NCI-H446 (cell line): ENCODE data around the gene TBX1.

Experiments used
- DNase-seq, 2 experiments: peaks; one replicate each; lab custom pipeline; 2025; lab: John Stamatoyannopoulos, UW

Gene TBX1

DNA sequence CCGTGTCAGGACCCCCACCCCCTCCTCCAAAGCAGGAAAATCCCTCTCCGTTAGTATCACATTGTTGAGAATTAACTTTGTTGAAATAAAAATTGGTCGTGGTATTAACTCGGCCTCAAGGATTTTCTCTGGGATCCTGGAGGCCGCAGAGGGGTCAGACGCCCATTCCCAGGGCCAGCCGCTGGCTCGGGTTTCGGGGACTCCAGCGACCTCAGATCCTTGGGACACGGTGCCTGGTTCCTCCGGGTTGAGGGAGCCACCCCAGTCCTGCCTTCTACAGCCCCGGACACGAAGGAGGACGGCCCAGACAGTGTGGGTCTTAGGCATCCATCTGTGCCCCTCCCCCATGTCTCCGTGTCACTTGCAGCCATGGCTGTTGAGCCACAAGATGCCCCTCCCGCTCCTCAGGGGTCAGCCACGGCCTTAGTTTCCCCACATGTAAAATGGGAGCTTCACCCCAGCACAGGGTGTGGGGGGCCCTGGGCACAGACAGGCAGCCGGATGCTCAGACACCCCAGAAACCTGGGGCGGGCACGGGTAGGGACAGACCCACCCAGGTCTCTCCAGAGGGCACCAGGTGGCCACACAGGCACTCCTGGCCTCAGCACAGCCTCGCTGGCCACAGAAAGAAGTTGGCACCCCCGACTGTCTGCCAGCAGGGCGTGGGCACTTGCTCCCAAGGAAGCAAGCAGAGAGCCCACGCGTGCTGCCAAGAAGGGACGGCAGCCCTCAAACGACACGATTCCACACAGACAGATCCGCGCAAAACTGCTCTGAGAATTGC, 21.7 kb upstream of the TBX1 start:
- DNase-seq: no peak

DNA sequence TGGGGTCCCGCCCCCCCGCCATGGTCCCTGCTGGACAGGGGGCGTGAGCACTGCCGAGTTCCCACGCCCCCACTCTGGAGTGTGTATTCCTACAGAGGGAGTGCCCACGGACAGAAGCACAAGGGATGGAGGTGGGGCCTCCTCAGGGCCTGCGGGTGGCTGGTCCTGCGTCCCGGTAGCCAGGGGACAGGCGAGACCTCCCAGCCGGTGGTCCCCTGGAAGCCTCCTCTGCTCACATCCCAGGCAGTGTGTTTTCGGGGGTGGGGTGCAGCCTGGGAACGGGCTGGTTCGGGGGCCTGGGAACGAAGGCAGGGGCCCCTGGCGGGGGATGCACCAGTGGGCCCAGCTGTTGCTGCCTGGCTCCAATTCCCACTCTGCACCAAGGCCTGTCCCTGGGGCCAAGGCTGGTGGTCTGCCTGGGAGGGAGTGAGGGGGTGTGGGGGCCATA, 21.1 kb upstream of the TBX1 start:
- DNase-seq: no peak

DNA sequence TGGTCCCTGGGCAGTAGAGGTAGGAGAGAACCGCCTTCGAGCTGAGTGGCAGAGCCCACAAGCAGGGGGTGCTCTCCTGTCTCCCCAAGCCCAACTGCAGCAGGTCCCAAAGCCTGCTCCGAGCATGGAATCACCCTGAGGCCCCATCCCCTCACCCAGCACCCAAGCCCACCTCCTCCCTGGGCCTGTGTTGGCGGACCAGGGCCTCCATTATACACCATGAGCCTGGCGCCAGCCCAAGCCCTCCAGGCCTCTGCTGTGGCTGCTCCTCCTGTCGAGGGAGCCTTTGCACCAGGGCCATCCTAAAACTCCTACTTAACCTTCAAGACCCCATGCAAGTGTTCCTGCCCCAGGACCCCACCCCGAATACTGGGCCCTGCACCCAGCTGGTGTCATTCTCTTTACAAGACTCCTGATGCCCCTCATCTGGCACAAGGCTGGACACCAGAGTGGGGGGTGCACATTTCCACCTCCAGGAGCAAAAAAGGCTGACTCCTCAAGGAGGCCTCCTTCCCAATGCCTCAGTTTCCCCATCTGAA, 20.6 kb upstream of the TBX1 start:
- no peak for DNase-seq

DNA sequence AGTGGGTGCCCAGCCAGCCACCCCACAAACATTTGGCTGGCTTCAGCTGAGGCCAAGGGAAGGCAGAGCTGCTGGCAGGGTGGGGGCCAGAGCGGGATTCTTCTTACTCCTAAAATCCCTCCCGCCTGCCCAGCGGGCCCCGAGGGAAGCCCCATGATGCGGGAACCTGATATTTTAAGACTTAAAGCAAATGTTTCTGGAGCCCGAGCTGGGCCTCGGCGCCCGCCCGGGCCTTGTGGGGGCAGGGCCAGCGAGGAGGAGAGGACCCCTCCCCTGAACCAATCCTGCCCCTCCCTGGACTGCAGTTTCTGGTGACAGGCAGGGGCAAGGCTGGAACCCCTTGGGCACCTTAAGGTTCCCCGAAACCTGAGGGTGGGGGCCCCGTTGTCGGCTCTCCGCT, 20.0 kb upstream of the TBX1 start:
- DNase-seq: no peak

DNA sequence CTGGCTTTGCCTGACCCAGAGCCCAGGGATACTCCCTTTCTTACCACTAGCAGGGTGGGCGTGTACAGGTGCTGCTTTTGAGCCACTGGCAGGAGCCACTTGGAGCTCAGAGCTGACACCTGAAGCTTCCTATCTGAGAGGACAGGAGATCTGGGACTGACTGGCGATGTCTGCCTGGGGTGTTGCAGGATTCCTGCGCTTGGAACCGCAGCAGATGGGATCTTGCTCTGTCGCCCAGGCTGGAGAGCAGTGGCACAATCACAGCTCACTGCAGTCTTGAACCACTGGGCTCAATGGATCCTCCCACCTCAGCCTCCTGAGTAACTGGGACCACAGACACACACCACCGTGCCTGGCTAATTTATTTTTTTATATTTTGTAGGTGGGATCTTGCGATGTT, 19.5 kb upstream of the TBX1 start:
- DNase-seq: no peak

DNA sequence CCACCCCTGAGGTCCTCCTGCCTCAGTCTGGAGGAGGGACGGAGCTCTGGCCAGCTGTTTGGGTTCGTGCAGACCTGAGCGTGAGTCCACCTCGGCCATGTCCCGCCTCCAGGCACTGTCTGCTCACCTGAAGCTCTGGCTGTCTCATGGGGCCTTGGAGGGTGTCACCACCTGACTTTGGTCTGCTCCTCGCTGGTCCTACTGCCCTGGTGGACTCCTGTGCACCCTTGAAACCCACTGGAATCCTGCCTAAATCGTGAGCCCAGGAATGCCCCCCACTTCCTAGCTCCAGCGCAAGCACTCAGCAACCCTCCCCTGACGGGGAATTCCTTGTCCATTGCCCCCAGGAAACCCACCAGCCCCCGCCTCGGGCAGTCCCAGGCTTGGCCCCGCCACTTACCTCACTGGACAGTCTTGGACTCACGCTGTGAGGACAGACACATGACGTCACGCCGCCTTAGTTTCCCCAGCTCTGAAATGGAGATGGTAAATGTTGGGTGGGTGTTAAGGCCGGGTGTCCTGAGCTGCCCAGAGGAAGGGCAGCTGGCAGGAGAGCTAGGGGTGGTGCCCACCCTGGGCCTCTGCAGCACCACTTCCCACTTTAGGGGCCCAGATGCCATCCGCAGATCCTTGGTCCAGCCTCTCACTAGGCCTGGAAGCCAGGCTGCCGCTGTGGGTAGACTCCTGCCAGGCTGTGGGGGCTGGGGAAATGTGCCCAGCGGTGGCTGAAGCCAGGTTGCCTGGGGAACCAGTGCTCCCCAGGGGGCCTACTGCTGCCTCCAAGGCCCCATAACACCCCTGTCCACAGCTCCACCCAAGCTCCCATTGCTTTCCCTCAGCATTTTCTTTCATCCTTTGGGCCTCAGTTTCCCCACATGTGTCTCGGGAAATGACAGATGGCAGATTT, 18.2 kb upstream of the TBX1 start:
- no peak for DNase-seq

DNA sequence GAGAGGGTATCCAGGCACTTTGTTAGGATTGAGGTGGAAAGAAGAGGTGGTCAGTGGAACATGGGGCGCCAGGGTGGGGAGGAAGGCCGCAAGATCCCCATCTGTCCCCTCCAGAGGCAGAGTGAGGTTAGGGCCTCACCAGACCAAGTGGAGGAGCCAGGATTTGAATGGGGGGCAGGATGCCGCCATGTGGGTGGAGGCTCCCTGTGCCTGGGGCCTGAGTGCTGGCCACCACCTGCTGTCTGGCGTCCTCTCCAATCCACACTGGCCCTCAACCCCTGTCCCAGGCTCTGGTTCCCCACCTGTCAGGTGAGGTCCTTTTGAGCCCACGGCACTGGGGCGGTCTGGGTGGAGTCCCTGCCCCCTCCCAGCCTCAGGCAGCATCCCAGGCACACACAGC, 17.5 kb upstream of the TBX1 start:
- no peak for DNase-seq

DNA sequence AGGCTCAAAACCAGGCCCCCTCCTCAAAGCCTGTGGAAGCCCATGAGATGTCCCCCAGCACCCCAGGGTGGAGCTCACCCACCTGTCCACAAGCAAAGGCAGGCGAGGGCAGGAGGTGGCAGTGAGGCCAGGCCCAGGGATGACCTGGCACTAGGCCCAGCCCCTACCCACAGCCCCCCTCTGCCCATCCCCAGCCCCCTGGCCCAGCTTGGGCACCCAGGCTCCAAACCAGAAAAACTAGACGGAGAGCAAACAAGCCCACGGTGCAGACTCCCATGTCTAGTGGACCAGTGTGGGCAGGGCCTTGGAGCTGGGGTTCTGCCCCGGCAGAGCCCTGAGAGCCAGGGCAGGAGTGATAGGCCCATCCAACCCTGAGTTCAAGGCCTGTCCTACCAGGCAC, 16.9 kb upstream of the TBX1 start:
- DNase-seq: no peak

DNA sequence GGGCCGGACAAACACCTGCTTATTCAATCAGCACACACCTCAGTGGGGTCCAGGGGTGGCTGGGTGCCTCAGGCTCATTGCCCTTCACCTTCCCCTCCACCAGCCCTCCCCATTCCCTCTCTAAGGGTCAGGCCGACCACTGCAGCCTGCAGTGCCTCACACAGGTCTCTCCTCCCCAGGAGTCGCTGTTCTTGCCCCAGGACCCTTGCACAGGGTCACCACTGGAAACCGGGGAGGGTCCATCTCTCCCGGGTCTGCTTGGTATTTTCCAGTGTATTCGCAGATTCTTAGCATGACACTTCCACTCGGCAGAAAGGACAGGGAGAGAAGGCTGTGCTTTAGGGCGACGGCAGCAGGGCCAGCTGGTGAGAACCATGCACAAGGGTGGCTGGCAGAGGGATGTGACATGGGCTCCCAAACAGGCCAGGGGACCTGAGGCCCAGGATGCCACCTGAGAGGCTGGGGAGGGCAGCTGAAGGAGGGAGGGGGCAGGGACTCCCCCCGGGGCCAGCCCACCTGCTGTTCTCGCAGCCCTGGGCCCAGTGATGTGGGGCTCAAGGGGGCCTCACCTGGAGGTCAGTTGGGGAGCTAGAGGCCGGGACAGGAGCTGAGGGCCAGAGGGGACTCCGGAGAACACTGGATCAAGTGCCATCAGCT, 16.1 kb upstream of the TBX1 start:
- DNase-seq: no peak

DNA sequence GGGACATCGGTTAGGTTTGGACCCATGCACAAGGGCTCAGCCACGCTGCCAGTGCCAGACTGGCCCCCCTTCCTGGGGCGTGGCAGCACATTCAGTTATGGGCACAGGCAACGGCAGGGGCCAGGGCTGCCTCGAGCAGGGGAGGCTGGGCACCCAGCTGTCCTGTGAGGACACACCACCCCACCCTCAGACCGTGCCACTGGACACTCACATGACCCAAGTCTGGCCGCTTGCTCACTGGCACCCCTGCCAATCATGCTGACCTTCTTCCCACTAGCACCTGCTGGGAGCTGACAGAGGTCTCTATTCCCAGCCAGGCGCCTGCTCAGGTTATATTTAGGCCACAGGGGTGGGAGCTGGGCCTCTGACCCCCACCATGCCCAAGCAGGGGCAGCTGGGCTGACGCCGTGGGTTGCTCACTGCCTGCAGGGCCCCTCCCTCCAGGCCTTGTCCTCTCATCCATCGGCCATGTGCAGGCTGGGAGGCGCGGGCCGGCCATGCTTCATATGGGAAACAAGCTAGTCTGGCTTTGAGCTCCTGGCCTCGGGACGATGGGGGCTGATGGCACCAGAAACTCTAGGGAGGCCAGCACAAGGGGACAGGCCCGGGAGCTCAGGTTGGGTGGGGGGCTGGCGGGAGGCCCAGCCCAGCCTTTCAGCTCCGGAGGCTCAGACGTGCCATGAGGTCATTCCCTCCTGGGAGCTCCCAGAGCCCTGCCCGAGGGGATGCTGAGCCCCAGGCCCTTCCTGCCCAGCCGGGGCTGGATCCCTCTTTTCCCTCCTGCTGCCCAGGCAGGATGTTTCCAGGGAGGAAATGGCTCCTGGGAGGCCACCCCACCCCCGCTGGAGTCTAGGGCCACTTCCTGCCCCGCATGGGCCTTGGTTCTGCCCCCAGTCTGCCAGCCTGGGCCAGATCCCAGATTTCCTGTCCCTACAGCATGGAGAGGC, 15.2 kb upstream of the TBX1 start:
- DNase-seq: no peak

DNA sequence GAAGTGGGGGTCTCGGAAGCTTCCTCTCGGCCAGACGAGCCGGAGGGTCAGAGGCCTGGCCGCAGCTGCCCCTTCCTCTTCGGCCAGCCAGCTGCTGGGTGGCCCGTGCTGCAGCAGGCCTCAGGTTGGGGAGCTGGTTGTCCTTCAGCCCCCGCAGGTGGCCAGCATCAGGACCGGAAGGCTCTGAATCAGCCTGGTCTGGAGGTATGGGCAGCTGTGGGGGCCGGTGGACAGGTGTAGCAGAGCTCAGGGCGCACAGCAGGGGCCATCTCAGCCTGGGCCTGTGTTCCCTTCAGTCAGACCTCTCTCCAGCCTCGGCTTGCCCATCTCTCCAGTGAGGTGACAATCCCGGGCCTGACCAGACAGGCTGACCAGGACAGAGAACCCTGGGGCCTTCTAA, 13.9 kb upstream of the TBX1 start:
- DNase-seq: no peak

DNA sequence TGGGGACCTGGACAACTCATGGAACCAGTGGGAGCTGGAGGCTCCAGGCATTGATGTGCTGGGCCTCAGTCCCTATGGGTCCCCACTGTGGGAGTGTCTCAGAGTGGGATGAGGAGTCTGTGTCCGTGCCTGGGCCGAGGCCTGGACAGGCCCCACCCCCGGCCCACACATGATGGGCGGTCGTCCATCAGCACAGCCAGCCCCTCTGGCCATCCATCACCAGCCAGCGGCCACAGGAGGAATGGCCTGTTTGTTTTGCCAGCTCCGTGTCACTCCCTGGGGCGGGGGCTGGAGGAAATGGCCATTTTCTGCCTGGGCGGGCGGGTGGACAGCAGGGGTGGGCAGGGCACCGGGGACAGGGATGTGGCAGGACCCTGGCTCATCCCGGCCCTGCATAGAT, 13.0 kb upstream of the TBX1 start:
- no peak for DNase-seq

DNA sequence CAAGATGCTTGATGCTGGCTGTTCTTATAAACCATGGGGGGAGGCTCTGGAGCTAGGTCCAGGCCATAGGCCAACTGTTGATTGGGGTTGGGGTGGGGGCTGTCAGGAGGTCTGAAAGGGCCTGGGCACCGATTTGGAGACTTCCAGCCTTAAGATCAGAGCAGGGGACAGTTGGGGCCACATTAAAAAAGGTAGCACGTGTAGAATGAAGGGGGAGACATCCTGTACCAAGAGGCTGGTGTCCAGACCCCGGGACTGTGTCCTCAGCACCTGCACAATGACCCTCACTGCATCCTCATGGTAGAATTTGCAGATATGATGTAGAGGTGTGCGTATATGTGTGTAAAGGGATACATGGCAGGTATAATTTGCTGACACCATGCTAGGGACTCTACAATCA, 12.4 kb upstream of the TBX1 start:
- no peak for DNase-seq

DNA sequence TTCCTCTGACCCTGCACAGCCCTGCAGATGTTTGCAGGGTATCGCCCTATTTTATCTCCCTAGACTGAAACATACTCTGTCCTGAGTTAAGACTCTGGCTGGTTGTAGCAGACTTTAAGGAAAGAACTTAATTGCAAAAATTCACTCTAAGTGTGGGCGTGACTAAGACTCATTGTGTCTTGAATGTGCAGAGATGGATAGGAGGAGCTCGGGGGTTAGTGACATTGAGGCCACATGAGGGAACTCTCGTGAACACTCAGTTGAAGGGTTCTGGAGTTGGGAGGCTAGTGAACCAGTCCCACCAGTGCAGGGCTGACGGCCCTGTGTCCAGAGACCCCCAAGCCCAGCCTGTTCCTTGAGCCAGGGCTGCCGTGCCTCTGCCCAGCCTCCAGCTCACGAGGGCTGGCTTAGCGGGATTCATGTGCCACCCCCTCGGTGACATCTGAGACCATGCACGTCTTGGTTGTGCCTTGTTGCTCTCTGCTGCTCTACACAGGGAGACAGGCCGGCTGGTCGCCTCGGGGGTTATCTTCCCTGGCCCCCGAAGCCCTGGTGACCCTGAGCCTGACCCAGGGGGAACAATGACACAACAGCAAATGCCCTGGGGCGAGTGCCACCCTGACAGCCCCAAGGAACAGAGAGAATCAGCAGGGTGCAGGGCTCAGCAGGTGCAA, 11.4 kb upstream of the TBX1 start:
- no peak for DNase-seq

DNA sequence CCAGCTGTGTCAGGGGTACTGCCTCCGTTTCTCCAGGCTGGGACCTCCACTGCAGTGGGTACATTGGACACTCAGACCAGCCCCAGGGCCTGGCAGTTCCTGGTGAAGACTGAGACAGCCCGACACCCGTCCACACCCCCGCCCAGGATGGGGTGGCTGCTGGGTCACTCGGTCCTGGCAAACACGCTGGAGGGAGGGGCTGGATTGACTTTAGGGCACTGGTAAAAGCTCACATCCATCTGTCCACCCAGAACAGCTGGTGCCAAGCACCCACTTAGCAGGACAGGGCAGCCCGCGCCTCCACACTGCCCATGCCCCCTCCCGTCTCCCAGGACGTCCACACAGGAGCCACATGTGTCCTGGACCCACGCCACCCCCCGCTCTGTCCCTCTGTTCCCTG, 10.7 kb upstream of the TBX1 start:
- no peak for DNase-seq

DNA sequence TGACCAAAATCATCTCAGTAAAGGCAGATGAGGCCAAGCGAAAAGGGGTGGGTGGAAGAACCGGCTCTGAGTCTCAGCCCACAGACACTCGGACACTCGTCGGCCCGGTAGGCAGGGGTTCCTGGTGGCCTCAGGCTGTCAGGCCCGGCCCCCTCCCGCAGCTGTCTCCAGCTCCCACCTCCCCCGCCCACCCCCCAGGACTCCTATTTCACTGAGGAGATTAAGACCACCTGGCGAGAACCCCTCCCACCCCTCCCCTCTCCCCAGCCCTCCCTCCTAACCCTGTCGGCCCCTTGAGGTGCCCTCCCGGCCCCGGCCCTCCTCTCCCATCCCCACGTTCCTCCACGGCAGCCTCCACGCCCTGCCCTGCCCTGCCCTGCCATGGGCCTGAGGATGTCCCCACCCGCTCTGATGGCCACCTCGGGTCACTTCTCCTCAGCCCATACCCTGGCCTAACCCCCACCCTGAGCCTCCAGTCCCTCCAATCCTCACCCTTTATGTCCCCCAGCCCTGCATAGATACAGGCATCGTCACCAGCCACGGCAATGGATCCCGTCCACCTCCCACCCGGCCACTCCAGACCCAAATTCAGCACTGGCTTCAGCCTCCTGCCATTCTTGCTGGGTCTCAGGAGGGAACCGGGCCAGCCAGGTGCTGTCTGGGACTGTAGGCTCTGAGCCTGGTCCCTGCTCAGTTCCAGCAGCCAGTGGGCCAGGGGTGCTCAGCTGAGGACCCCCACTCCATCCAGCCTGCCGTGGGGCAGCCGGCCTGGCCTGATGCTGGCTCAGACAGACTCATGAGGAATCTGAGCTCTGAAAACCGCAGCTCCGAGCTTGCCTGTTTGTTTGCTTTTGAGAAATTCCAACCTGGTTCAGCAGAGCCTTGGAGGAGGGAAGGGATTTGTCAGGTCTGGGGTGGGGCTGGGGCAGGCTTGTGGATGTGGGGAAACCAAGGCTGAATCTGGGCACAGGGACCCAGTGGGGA, 9.8 kb upstream of the TBX1 start:
- no peak for DNase-seq

DNA sequence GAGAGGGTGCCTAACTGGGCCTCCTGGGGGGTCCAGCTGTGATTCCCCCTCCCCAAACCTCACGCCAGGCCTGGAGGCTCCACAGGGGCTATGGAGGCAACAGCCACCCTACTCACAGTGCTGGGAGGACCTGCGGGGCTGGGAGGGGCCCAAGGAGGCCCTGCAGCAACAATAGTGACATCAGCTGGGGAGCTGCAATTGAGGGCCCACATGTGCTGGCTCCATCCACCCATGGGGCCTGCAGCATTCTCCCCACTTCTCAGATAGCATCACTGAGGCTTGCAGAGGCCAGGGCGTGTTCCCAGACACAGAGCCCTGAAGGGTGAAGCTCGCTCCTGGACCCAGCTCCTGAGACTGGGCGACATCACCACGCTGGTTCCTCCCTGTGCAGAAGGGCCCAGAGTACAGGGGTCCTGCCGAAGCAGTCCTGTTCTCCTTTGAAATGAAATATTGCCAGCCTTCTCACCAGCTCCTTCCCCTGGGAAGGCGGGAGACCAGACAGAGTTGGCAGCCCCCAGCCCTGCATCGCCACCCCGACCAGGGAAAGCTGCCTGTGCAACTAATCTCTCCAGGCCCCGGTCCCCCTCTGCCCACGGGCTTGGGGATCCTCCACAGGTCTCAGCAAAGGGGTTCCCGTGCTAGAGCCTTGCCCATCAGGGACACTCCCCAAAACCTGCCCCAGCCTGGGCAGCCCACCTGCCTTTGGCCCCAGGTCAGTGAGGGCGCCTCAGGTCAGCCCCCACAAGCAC, 8.9 kb upstream of the TBX1 start:
- DNase-seq: no peak

DNA sequence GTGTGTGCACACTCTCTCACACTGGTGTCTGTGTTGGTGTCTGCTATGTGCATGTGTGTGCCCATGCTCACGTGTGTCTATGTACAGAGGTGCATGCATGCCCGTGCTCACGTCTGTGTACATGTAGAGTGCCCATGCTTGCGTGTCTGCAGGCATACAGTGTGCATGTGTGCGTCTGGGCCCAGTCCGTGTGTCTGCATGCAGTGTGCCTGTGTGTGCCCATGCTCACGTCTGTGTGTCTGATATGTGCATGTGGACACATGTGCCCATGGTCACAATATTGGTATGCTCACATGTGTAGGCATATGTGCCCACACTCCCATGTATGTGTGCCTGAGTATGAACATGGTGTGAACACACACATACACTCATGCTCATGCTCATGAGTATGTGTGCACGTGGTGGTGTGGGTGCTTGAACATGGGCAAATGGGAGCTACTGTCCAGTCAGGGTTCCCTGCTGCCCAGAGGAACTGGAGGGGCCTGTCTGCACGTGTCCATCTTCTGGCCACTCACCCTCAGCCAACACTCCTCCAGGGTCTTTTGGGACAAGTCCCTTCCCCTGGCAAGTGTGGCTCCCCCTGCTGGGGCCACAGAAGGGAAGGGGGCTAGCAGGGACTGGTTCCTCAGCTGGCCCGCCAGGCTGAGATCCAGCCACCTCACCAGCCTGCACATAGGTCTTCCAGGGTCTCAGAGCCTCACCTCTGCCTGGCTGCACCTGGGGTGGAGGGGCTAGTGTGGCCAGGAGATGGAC, 7.3 kb upstream of the TBX1 start:
- DNase-seq: no peak
